ENCODE measurements around the gene ZBTB20.
A peak's percentile ranks its signal among the peaks of the same experiment; 100 is the strongest.

Gene ZBTB20

GRCh38 chr3:114741066-114741465 lies 406.0 kb downstream of the ZBTB20 start:
- in situ Hi-C loops (cut with MboI; ENCODE audit: low sequenced_read_pairs, unreplicated experiment), result no loop called here
- TF ChIP-seq, protein P1, sequence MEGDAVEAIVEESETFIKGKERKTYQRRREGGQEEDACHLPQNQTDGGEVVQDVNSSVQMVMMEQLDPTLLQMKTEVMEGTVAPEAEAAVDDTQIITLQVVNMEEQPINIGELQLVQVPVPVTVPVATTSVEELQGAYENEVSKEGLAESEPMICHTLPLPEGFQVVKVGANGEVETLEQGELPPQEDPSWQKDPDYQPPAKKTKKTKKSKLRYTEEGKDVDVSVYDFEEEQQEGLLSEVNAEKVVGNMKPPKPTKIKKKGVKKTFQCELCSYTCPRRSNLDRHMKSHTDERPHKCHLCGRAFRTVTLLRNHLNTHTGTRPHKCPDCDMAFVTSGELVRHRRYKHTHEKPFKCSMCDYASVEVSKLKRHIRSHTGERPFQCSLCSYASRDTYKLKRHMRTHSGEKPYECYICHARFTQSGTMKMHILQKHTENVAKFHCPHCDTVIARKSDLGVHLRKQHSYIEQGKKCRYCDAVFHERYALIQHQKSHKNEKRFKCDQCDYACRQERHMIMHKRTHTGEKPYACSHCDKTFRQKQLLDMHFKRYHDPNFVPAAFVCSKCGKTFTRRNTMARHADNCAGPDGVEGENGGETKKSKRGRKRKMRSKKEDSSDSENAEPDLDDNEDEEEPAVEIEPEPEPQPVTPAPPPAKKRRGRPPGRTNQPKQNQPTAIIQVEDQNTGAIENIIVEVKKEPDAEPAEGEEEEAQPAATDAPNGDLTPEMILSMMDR (IDR thresholded peaks at IDR 0.05; ENCODE audit: borderline replicate concordance, control extremely low read depth, extremely low read depth, insufficient read depth, missing control alignments), result no peak
- no peak for DNase-seq (ENCODE audit: low spot score)

DNA sequence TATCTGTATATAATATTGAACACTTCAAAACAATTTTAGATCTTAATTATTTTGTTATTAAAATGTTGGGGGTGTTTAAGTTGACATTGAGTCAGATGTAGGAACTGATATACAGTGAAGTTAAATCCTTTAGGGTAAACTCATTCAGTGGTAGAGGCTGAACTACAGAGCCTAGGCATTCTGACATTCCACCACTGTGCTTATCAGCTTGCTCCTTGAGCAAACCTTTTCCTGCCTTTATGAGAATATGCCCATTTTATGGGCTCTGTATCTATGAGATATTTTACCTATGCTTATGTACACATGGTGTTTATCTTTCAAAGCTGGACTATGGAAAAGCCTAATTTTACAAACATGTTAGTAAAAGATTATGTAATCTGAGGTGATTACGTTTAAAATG lies 407.5 kb downstream of the ZBTB20 start:
- in situ Hi-C loops (cut with MboI; ENCODE audit: low sequenced_read_pairs, unreplicated experiment), result no loop called here
- no peak for DNase-seq (ENCODE audit: low spot score)
- TF ChIP-seq, protein P1 (IDR thresholded peaks at IDR 0.05; ENCODE audit: borderline replicate concordance, control extremely low read depth, extremely low read depth, insufficient read depth, missing control alignments), result no peak

- TF ChIP-seq, protein P1 (IDR thresholded peaks at IDR 0.05; ENCODE audit: borderline replicate concordance, control extremely low read depth, extremely low read depth, insufficient read depth, missing control alignments), result no peak
- in situ Hi-C loops (cut with MboI; ENCODE audit: low sequenced_read_pairs, unreplicated experiment), result no loop called here
- DNase-seq (ENCODE audit: low spot score), result no peak
Observed at GRCh38 chr3:114732353-114732752, 414.7 kb downstream of the ZBTB20 start.

DNA sequence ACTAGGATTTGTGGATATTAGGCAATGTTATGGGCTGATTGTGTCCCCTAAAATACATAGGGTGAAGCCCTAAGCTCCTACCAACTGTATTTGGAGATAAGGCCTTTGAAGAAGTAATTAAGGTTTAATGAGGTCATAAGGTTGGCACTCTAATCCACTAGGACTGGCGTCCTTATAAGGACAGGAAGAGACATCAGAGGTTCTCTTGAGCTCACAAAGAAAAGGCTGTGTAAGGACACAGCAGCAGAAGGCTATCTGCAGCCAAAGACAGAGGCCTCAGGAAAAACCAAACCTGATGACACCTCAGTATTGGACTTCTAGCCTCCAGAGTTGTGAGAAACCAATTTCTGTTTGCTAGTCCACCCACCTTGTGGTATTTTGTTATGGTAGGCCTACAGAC lies 416.7 kb downstream of the ZBTB20 start:
- TF ChIP-seq, protein P1 (IDR thresholded peaks at IDR 0.05; ENCODE audit: borderline replicate concordance, control extremely low read depth, extremely low read depth, insufficient read depth, missing control alignments), result no peak
- in situ Hi-C loops (cut with MboI; ENCODE audit: low sequenced_read_pairs, unreplicated experiment), result no loop called here
- DNase-seq (ENCODE audit: low spot score), result no peak

- in situ Hi-C loops (cut with MboI; ENCODE audit: low sequenced_read_pairs, unreplicated experiment), result no loop called here
- TF ChIP-seq, protein P1 (IDR thresholded peaks at IDR 0.05; ENCODE audit: borderline replicate concordance, control extremely low read depth, extremely low read depth, insufficient read depth, missing control alignments), result no peak
- peak; percentile 31 for DNase-seq (ENCODE audit: low spot score)
Observed at GRCh38 chr3:114727373-114727772, 419.7 kb downstream of the ZBTB20 start.

DNA sequence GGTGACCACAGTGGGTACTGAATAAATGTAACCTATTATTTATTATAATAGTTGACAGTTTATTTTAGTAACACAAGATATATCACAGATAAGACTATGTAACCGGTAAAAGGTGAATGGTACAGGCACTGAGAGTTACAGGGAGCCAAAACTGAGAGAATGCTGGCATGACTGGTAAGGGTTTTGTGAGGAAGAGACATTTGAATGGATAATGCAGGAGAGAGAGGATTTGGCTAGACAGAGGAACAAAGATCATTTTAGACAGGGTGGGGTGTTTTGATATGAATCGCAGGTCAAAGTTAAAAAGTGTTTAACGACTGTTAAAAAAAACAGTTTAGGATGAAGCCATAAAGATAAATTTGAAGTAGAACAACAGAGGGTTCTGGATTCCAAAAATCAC lies 421.1 kb downstream of the ZBTB20 start:
- DNase-seq (ENCODE audit: low spot score), result no peak
- in situ Hi-C loops (cut with MboI; ENCODE audit: low sequenced_read_pairs, unreplicated experiment), result no loop called here
- TF ChIP-seq, protein P1 (IDR thresholded peaks at IDR 0.05; ENCODE audit: borderline replicate concordance, control extremely low read depth, extremely low read depth, insufficient read depth, missing control alignments), result no peak

DNA sequence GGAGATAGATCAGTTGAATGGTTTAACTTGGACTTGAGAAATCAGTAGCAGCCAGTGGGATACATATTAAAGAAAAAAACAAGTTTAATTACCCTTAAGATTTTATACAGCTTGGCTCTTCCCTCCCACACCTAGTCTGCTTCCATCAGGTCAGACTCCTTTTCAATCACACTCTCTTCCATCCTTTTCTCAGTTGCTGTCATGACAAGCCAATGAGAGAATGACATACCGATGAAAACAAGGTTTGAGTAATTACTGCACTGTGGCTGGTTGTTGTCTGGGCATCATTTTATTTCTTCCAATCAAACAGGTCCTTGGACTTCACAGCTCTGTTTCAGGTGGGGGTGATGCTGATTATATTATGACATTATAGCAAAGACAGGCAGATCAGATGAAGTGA lies 424.6 kb downstream of the ZBTB20 start:
- in situ Hi-C loops (cut with MboI; ENCODE audit: low sequenced_read_pairs, unreplicated experiment), result no loop called here
- TF ChIP-seq, protein P1 (IDR thresholded peaks at IDR 0.05; ENCODE audit: borderline replicate concordance, control extremely low read depth, extremely low read depth, insufficient read depth, missing control alignments), result no peak

More for the DNA sequence above, 424.6 kb downstream of the ZBTB20 start:
- no peak for DNase-seq (ENCODE audit: low spot score)

All from GM13976 (cell line).